Body of pancreas (tissue), 4 donors: ENCODE measurements around the gene PRMT3.

Source experiments
- CTCF ChIP-seq, 7 experiments: fragments of 450-650 bp in 4 of 7; fragments of 200-600 bp in 3 of 7; sonication (generic) in 3 of 7; IDR thresholded peaks; one replicate each; pipeline ENCODE4 v1.5.1; 2016 to 2019; ENCODE audit warnings: antibody characterized with exemption in 7 of 7
- POLR2A ChIP-seq, 3 donors: fragments of 450-650 bp; IDR thresholded peaks; one replicate each; pipeline ENCODE4 v1.6.1; 2016; ENCODE audit warnings: antibody characterized with exemption in 3 of 3, mild to moderate bottlenecking in 2 of 3

- no peak for TF ChIP-seq CTCF (IDR thresholded peaks at IDR 0.05)
- no peak for TF ChIP-seq POLR2A (IDR thresholded peaks at IDR 0.05)
Observed at GRCh38 chr11:20403059-20403458, 15.5 kb downstream of the PRMT3 start.
